Esophagus squamous epithelium (tissue), 4 donors: Measurements from ENCODE around the gene PRAMEF9.
"Not testable (repeated sequence)": the region's sequence is repeated elsewhere in the genome, so short reads cannot be mapped to it uniquely, and the experiment has no call there.

Experiments used
- POLR2A ChIP-seq, 4 donors: fragments of 450-650 bp; IDR thresholded peaks; one replicate each; pipeline ENCODE4 v1.6.1; 2017; ENCODE audit warnings: antibody characterized with exemption in 4 of 4, mild to moderate bottlenecking in 4 of 4, moderate library complexity in 3 of 4
- TF ChIP-seq, protein P1 (sequence below), 6 experiments: fragments of 450-650 bp in 4 of 6; fragments of 200-600 bp in 2 of 6; sonication (generic) in 2 of 6; IDR thresholded peaks; one replicate each; pipeline ENCODE4 v1.5.1; 2016 to 2019; ENCODE audit warnings: antibody characterized with exemption in 6 of 6, mild to moderate bottlenecking in 4 of 6, moderate library complexity in 4 of 6

DNA sequence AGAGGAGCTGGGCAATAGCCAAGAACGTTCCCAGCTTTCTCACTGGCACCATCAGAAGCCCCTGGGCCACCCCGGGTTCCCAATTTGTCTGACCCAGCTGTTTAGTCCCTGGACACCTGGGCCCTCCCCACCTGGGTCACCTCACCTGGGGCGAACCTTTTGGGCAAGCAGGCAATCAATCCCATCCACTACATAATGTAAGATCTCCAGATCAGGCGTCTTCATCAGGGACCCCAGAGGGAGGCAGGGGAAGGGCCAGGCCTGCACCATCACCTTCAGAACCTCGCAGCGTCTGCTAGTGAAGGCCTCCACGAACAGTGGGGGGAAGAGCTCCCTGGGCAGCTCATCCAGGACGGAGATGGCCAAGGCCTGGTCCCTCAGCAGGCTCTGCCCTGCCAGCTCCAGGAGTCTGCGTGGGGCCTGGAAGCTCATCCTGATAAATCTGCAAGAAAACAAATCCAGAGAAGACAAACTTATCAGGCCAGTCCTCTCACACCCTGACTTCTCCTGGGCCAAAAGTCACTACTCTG lies 54.1 kb downstream of the PRAMEF9 start, which contains the start of gene PRAMEF18:
- TF ChIP-seq, protein P1, sequence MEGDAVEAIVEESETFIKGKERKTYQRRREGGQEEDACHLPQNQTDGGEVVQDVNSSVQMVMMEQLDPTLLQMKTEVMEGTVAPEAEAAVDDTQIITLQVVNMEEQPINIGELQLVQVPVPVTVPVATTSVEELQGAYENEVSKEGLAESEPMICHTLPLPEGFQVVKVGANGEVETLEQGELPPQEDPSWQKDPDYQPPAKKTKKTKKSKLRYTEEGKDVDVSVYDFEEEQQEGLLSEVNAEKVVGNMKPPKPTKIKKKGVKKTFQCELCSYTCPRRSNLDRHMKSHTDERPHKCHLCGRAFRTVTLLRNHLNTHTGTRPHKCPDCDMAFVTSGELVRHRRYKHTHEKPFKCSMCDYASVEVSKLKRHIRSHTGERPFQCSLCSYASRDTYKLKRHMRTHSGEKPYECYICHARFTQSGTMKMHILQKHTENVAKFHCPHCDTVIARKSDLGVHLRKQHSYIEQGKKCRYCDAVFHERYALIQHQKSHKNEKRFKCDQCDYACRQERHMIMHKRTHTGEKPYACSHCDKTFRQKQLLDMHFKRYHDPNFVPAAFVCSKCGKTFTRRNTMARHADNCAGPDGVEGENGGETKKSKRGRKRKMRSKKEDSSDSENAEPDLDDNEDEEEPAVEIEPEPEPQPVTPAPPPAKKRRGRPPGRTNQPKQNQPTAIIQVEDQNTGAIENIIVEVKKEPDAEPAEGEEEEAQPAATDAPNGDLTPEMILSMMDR (IDR thresholded peaks at IDR 0.05) = not testable (repeated sequence)
- TF ChIP-seq POLR2A (IDR thresholded peaks at IDR 0.05) = not testable (repeated sequence)
